ENCODE results near the gene CDH5.

CDH5 gene

GRCh38 chr16:66395806-66396555 lies 29.5 kb downstream of the CDH5 start:
- no peak for DNase-seq

- DNase-seq = no peak
Measured at GRCh38 chr16:66397736-66398433, 31.4 kb downstream of the CDH5 start.

- no peak for DNase-seq
Measured at GRCh38 chr16:66399031-66399430, 32.5 kb downstream of the CDH5 start.

- no peak for DNase-seq
Measured at GRCh38 chr16:66399930-66400329, 33.4 kb downstream of the CDH5 start.

GRCh38 chr16:66400503-66401380 lies 34.3 kb downstream of the CDH5 start:
- no peak for DNase-seq

GRCh38 chr16:66401610-66402009 lies 35.1 kb downstream of the CDH5 start:
- DNase-seq = no peak

GRCh38 chr16:66402166-66402565 lies 35.7 kb downstream of the CDH5 start:
- no peak for DNase-seq

- no peak for DNase-seq
Measured at GRCh38 chr16:66402591-66403230, 36.2 kb downstream of the CDH5 start.

- no peak for DNase-seq
Measured at GRCh38 chr16:66403531-66404145, 37.1 kb downstream of the CDH5 start.

- DNase-seq = no peak
Measured at GRCh38 chr16:66405057-66405783, 38.7 kb downstream of the CDH5 start.

- peak; percentile 89 for DNase-seq
Measured at GRCh38 chr16:66406534-66407221, 40.2 kb downstream of the CDH5 start.

GRCh38 chr16:66408163-66409048 lies 41.9 kb downstream of the CDH5 start:
- peak; percentile 35 for DNase-seq

GRCh38 chr16:66409156-66409555 lies 42.7 kb downstream of the CDH5 start:
- DNase-seq = no peak

- DNase-seq = no peak
Measured at GRCh38 chr16:66412182-66412581, 45.7 kb downstream of the CDH5 start.

- DNase-seq = no peak
Measured at GRCh38 chr16:66414891-66415290, 48.4 kb downstream of the CDH5 start.

- no peak for DNase-seq
Measured at GRCh38 chr16:66416136-66416535, 49.6 kb downstream of the CDH5 start.

GRCh38 chr16:66416939-66417700 lies 50.6 kb downstream of the CDH5 start:
- DNase-seq = no peak

GRCh38 chr16:66418165-66418962 lies 51.9 kb downstream of the CDH5 start:
- no peak for DNase-seq
